ENCODE results near the gene SPTBN5.

Gene SPTBN5

GRCh38 chr15:41893422-41894250, at the start of gene SPTBN5:
Gene SPTBN5, minus strand, starts transcription at chr15:41894053. Its CDS starts 556 bp downstream, at chr15:41893497.
- DNase-seq: no peak

GRCh38 chr15:41942886-41943285, 49.0 kb upstream of the SPTBN5 start:
- DNase-seq: no peak

GRCh38 chr15:41941644-41942415, 48.0 kb upstream of the SPTBN5 start:
- no peak for DNase-seq

- DNase-seq: no peak
These were observed 46.6 kb upstream of the SPTBN5 start for GRCh38 chr15:41940441-41940857.

GRCh38 chr15:41939986-41940385, 46.1 kb upstream of the SPTBN5 start:
- DNase-seq: no peak

GRCh38 chr15:41937568-41937923, 43.7 kb upstream of the SPTBN5 start:
- no peak for DNase-seq

- DNase-seq: no peak
These were observed 43.1 kb upstream of the SPTBN5 start for GRCh38 chr15:41936649-41937567.

- no peak for DNase-seq
These were observed 42.3 kb upstream of the SPTBN5 start for GRCh38 chr15:41936155-41936554.

GRCh38 chr15:41935566-41936020, 41.7 kb upstream of the SPTBN5 start:
- no peak for DNase-seq

- no peak for DNase-seq
These were observed 41.0 kb upstream of the SPTBN5 start for GRCh38 chr15:41934843-41935242.

- no peak for DNase-seq
These were observed 39.9 kb upstream of the SPTBN5 start for GRCh38 chr15:41933771-41934170.

GRCh38 chr15:41933326-41933725, 39.5 kb upstream of the SPTBN5 start:
- DNase-seq: no peak

GRCh38 chr15:41932511-41933289, 38.8 kb upstream of the SPTBN5 start:
- no peak for DNase-seq

- no peak for DNase-seq
These were observed 38.2 kb upstream of the SPTBN5 start for GRCh38 chr15:41932101-41932500.

- DNase-seq: no peak
These were observed 37.0 kb upstream of the SPTBN5 start for GRCh38 chr15:41930867-41931222.

- DNase-seq: no peak
These were observed 36.5 kb upstream of the SPTBN5 start for GRCh38 chr15:41930221-41930866.

GRCh38 chr15:41928637-41929620, 35.1 kb upstream of the SPTBN5 start:
- no peak for DNase-seq

GRCh38 chr15:41928100-41928499, 34.2 kb upstream of the SPTBN5 start:
- no peak for DNase-seq

- no peak for DNase-seq
These were observed 33.7 kb upstream of the SPTBN5 start for GRCh38 chr15:41927536-41927935.

All from COR-L47 (cell line).